Endothelial cell of umbilical vein (primary cell): Measurements from ENCODE around the gene DYNC1LI2. TPM values are rescaled to one million over a fixed set of nuclear protein-coding genes. Genes with fewer than 3 reads are reported as not detected.

Experiments used
- BruUV-seq: library from RNA; stranded (reverse); fragments of 400-500 nt; replicated peaks from 2 replicates; lab custom pipeline; 2021; lab: Mats Ljungman, UMichigan
- CTCF ChIA-PET: fragments of 300-600, 350-600 bp; sonication (Branson Sonifier 250); formaldehyde crosslinking; loops from one replicate; lab custom pipeline; 2021; ENCODE audit warnings: antibody characterized with exemption, inconsistent platforms; lab: Charles Lee
- POLR2A ChIA-PET: fragments of 300-600, 350-600 bp; sonication (Branson Sonifier 250); formaldehyde crosslinking; loops from one replicate; lab custom pipeline; 2021; ENCODE audit warnings: antibody characterized with exemption, inconsistent platforms; lab: Charles Lee
- DNase-seq: peaks from one replicate; pipeline ENCODE4 v3.0.0-alpha.2; 2011; ENCODE audit warnings: low read depth, low spot score
- FAIRE-seq: peaks from 2 replicates; lab custom pipeline; 2011; peaks lifted over from hg19 to GRCh38; lab: Jason Lieb, UNC
- H2AFZ ChIP-seq: 2 replicates; pipeline ENCODE4 v1.6.0; 2012; ENCODE audit warnings: low read depth, low read length, control low read depth, inconsistent platforms
- H3K27ac ChIP-seq: 2 replicates; pipeline ENCODE4 v1.5.1; 2011; ENCODE audit warnings: low read depth, mild to moderate bottlenecking, control low read depth, low read length, moderate library complexity; ENCODE audit not compliant: insufficient read depth
- H3K27me3 ChIP-seq, 2 experiments: 2 replicates each; pipeline versions ENCODE4 v1.6.0 to v1.6.1; 2011; ENCODE audit warnings: low read length in 2 of 2, mixed read lengths in 1 of 2; ENCODE audit not compliant: control insufficient read depth in 2 of 2, insufficient read depth in 2 of 2
- H3K36me3 ChIP-seq, 2 experiments: 2 replicates in 1 of 2; 3 replicates in 1 of 2; pipeline ENCODE4 v1.5.1; 2011; ENCODE audit warnings: low read length in 2 of 2, mild to moderate bottlenecking in 1 of 2, moderate library complexity in 1 of 2; ENCODE audit not compliant: control insufficient read depth in 2 of 2, insufficient read depth in 2 of 2; ENCODE audit errors: extremely low read depth in 1 of 2
- H3K4me1 ChIP-seq: 3 replicates; pipeline ENCODE4 v1.5.1; 2011; ENCODE audit warnings: mild to moderate bottlenecking, low read length; ENCODE audit not compliant: control insufficient read depth, insufficient read depth; ENCODE audit errors: extremely low read depth
- H3K4me2 ChIP-seq: 2 replicates; pipeline ENCODE4 v1.6.1; 2011; ENCODE audit warnings: low read length, control low read depth, mixed read lengths; ENCODE audit not compliant: insufficient read depth
- H3K4me3 ChIP-seq, 3 experiments: fragments of 200-600 bp in 1 of 3; sonication (generic), shearing (Covaris generic) in 1 of 3; replicated peaks in 1 of 3; 2 replicates each; pipeline ENCODE4 v1.5.1; 2011 to 2016; ENCODE audit warnings: control low read depth in 3 of 3, low read length in 3 of 3, mild to moderate bottlenecking in 2 of 3, inconsistent platforms in 1 of 3, low read depth in 1 of 3, moderate library complexity in 1 of 3; ENCODE audit not compliant: insufficient read depth in 1 of 3
- H3K79me2 ChIP-seq: 2 replicates; pipeline ENCODE4 v1.6.0; 2012; ENCODE audit warnings: low read length, inconsistent platforms; ENCODE audit not compliant: control insufficient read depth, insufficient read depth
- H3K9ac ChIP-seq: replicated peaks from 2 replicates; pipeline ENCODE3; 2011; ENCODE audit warnings: low read length, control low read depth; ENCODE audit not compliant: insufficient read depth; ENCODE audit errors: extremely low read depth
- H3K9me1 ChIP-seq: replicated peaks from 3 replicates; pipeline ENCODE4 v1.6.0; 2011; ENCODE audit warnings: mild to moderate bottlenecking, low read length; ENCODE audit not compliant: control insufficient read depth, insufficient read depth; ENCODE audit errors: extremely low read depth
- H3K9me3 ChIP-seq: replicated peaks from 2 replicates; pipeline ENCODE4 v1.5.1; 2012; ENCODE audit warnings: low read length, inconsistent platforms; ENCODE audit not compliant: control insufficient read depth, insufficient read depth
- H4K20me1 ChIP-seq: replicated peaks from 2 replicates; pipeline ENCODE3; 2011; ENCODE audit warnings: mild to moderate bottlenecking, low read length; ENCODE audit not compliant: control insufficient read depth, insufficient read depth; ENCODE audit errors: extremely low read depth
- CTCF ChIP-seq, 2 donors: IDR thresholded peaks; 1 replicate in 1 of 2; 2 replicates in 1 of 2; pipeline ENCODE4 v1.5.1; 2011; ENCODE audit warnings: low read length in 2 of 2, mild to moderate bottlenecking in 2 of 2, moderate library complexity in 2 of 2, control low read depth in 1 of 2, inconsistent platforms in 1 of 2, low read depth in 1 of 2; ENCODE audit not compliant: insufficient read depth in 1 of 2; ENCODE audit errors: extremely low read depth in 1 of 2
- EZH2 ChIP-seq: IDR thresholded peaks from 2 replicates; pipeline ENCODE4 v1.6.1; 2012; ENCODE audit warnings: borderline replicate concordance, low read depth, mild to moderate bottlenecking, moderate library complexity, low read length, inconsistent platforms; ENCODE audit not compliant: severe bottlenecking
- FOS ChIP-seq: IDR thresholded peaks from 2 replicates; pipeline ENCODE4 v1.6.1; 2011; ENCODE audit warnings: mild to moderate bottlenecking, low read length, moderate library complexity, borderline replicate concordance; ENCODE audit not compliant: insufficient read depth
- GATA2 ChIP-seq: IDR thresholded peaks from 2 replicates; pipeline ENCODE4 v1.7.0; 2011; ENCODE audit warnings: low read depth, mild to moderate bottlenecking, moderate library complexity, mixed read lengths, low read length; ENCODE audit not compliant: insufficient read length, insufficient read depth
- JUN ChIP-seq: IDR thresholded peaks from 2 replicates; pipeline ENCODE4 v1.6.1; 2011; ENCODE audit warnings: borderline replicate concordance, low read depth; ENCODE audit not compliant: insufficient read length, insufficient read depth
- MAX ChIP-seq: IDR thresholded peaks from 2 replicates; pipeline ENCODE4 v1.6.1; 2011; ENCODE audit not compliant: insufficient read depth, insufficient read length
- MYC ChIP-seq: IDR thresholded peaks from one replicate; pipeline ENCODE4 v1.6.1; 2011; ENCODE audit warnings: mild to moderate bottlenecking, low read depth, low read length
- POLR2A ChIP-seq: IDR thresholded peaks from 2 replicates; pipeline ENCODE4 v1.6.1; 2012; ENCODE audit warnings: low read depth, mild to moderate bottlenecking, control low read depth, low read length
- POLR2AphosphoS5 ChIP-seq: IDR thresholded peaks from 2 replicates; pipeline ENCODE4 v1.6.1; 2012; ENCODE audit warnings: low read depth, mild to moderate bottlenecking, control low read depth, low read length, moderate library complexity; ENCODE audit not compliant: insufficient read depth
- dilution Hi-C: fragments of 300-500 bp; cut with MboI; formaldehyde crosslinking; loops from one replicate; pipeline ENCODE4 v1.15.0; 2019; ENCODE audit warnings: low sequenced_read_pairs; ENCODE audit not compliant: extremely low pct_ligation_motif_present
- intact Hi-C: fragments of 100-400 bp; cut with micrococcal nuclease; formaldehyde crosslinking; loops from one replicate; pipeline ENCODE4 v1.10.0; 2022
- polyA plus RNA-seq, 4 experiments: library from polyadenylated mRNA; depleted of rRNA in 3 of 4; stranded (reverse) in 3 of 4; unstranded in 1 of 4; fragments of >200 nt; gene quantifications; 2 replicates each; pipeline versions ENCODE4 v1.2.1 to v1.2.3, GENCODE V29; 2011 to 2012; ENCODE audit warnings: missing spikeins in 1 of 4
- total RNA-seq: library from RNA; stranded (reverse); gene quantifications from 2 replicates; pipeline ENCODE4 v1.2.3, GENCODE V29; 2021

The DYNC1LI2 gene
- total and polyA plus RNA-seq, 2 donors (not counting 3 experiments of a cell fraction or from before 2014, with no cell fraction given), result 110 to 159 TPM

- Histone ChIP-seq H3K9ac (no peak overlapping the region), H3K4me2 (no peak overlapping the region), H2AFZ (no peak overlapping the region), H3K9me1 (no peaks in the 10 kb centered on the region), H4K20me1 (no peaks in the 10 kb centered on the region), H3K4me3 (no peak overlapping the region), H3K27me3 (peaks cover 4 to 10% of the 10 kb centered on the region in 2 experiments), H3K36me3 (no peaks in the 10 kb centered on the region), H3K27ac (no peak overlapping the region), H3K4me1 (no peaks in the 10 kb centered on the region), H3K9me3 (no peaks in the 10 kb centered on the region), H3K79me2 (no peaks in the 10 kb centered on the region)
- TF ChIP-seq POLR2A, result no peak
- TF ChIP-seq MAX, result no peak
- no peak for TF ChIP-seq JUN
- no peak for TF ChIP-seq POLR2AphosphoS5
- TF ChIP-seq EZH2, result no peak
- TF ChIP-seq GATA2, result no peak
- TF ChIP-seq CTCF (IDR thresholded peaks at IDR 0.05; ENCODE audit: extremely low read depth in 1 of 2, insufficient read depth in 1 of 2, low read depth in 1 of 2, low read length in 2 of 2), result no peak
- TF ChIP-seq FOS, result no peak
- no peak for TF ChIP-seq MYC
- POLR2A ChIA-PET, result no interaction called here
- CTCF ChIA-PET, result no interaction called here
- intact Hi-C loops (no loop called here), dilution Hi-C loops (no loop called here)
- no TSS peak for BruUV-seq
- no peak for FAIRE-seq
- DNase-seq, result no peak
These were observed 6.7 kb upstream of the DYNC1LI2 start for GRCh38 chr16:66758086-66758485.
